GM12865 (cell line): ENCODE measurements around the gene USP26.
"Not testable (repeated sequence)": the region's sequence is repeated elsewhere in the genome, so short reads cannot be mapped to it uniquely, and the experiment has no call there.

Source experiments
- DNase-seq: peaks from one replicate; pipeline ENCODE4 v3.0.0; 2010; ENCODE audit warnings: low read depth
- H3K4me3 ChIP-seq: 2 replicates; pipeline ENCODE4 v1.5.1; 2011; ENCODE audit warnings: mild to moderate bottlenecking, low read depth, low read length, control low read depth
- CTCF ChIP-seq: IDR thresholded peaks from 2 replicates; pipeline ENCODE4 v1.5.1; 2011; ENCODE audit warnings: low read length, control low read depth, low read depth, inconsistent platforms; ENCODE audit not compliant: insufficient read depth; ENCODE audit errors: missing control alignments

USP26 gene

GRCh38 chrX:133085785-133086184, 11.1 kb downstream of the USP26 start:
- no peak for TF ChIP-seq CTCF
- DNase-seq = no peak
- no peak overlapping the region for H3K4me3 ChIP-seq

GRCh38 chrX:133085056-133085455, 11.9 kb downstream of the USP26 start:
- DNase-seq, H3K4me3 ChIP-seq: not testable (repeated sequence)

GRCh38 chrX:133083899-133084298, 13.0 kb downstream of the USP26 start:
- H3K4me3 ChIP-seq = no peak overlapping the region
- no peak for DNase-seq
- no peak for TF ChIP-seq CTCF

GRCh38 chrX:133081990-133082389, 14.9 kb downstream of the USP26 start:
- no peak for DNase-seq
- TF ChIP-seq CTCF = no peak
- no peak overlapping the region for H3K4me3 ChIP-seq

GRCh38 chrX:133077856-133078255, 19.1 kb downstream of the USP26 start:
- not testable (repeated sequence) for H3K4me3 ChIP-seq, DNase-seq

- no peak for TF ChIP-seq CTCF
- DNase-seq = no peak
- H3K4me3 ChIP-seq = no peak overlapping the region
Measured at GRCh38 chrX:133072566-133072965, 24.3 kb downstream of the USP26 start.

- TF ChIP-seq CTCF = no peak
Measured at GRCh38 chrX:133068461-133068860, 28.4 kb downstream of the USP26 start.

GRCh38 chrX:133056341-133056740, 40.6 kb downstream of the USP26 start:
- no peak for TF ChIP-seq CTCF
- H3K4me3 ChIP-seq = no peak overlapping the region
- DNase-seq = no peak

More at GRCh38 chrX:133068461-133068860, 28.4 kb downstream of the USP26 start:
- no peak for DNase-seq
- H3K4me3 ChIP-seq = no peak overlapping the region
